IMR-90 (cell line): ENCODE data around the gene C5AR2.

Source experiments
- CEBPB ChIP-seq: IDR thresholded peaks from 2 replicates; pipeline ENCODE4 v1.6.1; 2012; ENCODE audit warnings: low read depth, low read length, improper control_type of control experiment
- CTCF ChIP-seq: conservative IDR thresholded peaks from 2 replicates; pipeline ENCODE4 v1.5.1; 2012; ENCODE audit warnings: mild to moderate bottlenecking, low read depth, low read length, improper control_type of control experiment
- MAFK ChIP-seq: IDR thresholded peaks from 2 replicates; pipeline ENCODE4 v1.6.1; 2012; ENCODE audit warnings: low read depth, low read length, improper control_type of control experiment
- MXI1 ChIP-seq: IDR thresholded peaks from 2 replicates; pipeline ENCODE4 v1.6.1; 2012; ENCODE audit warnings: low read depth, mild to moderate bottlenecking, low read length, moderate library complexity, borderline replicate concordance
- POLR2A ChIP-seq: IDR thresholded peaks from 2 replicates; pipeline ENCODE4 v1.6.1; 2012; ENCODE audit warnings: mild to moderate bottlenecking, low read depth, low read length
- RAD21 ChIP-seq: IDR thresholded peaks from 2 replicates; pipeline ENCODE4 v1.6.1; 2012; ENCODE audit warnings: low read length, improper control_type of control experiment

GRCh38 chr19:47296036-47296435, 35.9 kb upstream of the C5AR2 start:
- peak; percentile 84 for TF ChIP-seq CTCF
- TF ChIP-seq MXI1, result no peak
- no peak for TF ChIP-seq POLR2A
- TF ChIP-seq RAD21, result peak; percentile 90
- TF ChIP-seq CEBPB, result no peak
- no peak for TF ChIP-seq MAFK
